ENCODE measurements around the gene SYT13. TPM values are rescaled to one million over a fixed set of nuclear protein-coding genes. Genes with fewer than 3 reads are reported as not detected.
A peak's percentile ranks its signal among the peaks of the same experiment; 100 is the strongest.

SYT13 gene
- total RNA-seq, 6 experiments from 2014 or later, result 0.12 to 0.63 (median 0.44) TPM; not detected in 1

GRCh38 chr11:45333001-45333971 is 47.1 kb upstream of the SYT13 start:
- ATAC-seq (peak; percentile 46 to 55 (median 53)), DNase-seq (no peak)
- no peaks in the 10 kb centered on the region for H3K9me3 ChIP-seq
- peaks cover 0 to 3% (median 0%) of the 10 kb centered on the region in 4 donors for H3K4me1 ChIP-seq
- peak overlapping the region; percentile 3 to 39 (median 16) for H3K27ac ChIP-seq
- TF ChIP-seq, protein P1, sequence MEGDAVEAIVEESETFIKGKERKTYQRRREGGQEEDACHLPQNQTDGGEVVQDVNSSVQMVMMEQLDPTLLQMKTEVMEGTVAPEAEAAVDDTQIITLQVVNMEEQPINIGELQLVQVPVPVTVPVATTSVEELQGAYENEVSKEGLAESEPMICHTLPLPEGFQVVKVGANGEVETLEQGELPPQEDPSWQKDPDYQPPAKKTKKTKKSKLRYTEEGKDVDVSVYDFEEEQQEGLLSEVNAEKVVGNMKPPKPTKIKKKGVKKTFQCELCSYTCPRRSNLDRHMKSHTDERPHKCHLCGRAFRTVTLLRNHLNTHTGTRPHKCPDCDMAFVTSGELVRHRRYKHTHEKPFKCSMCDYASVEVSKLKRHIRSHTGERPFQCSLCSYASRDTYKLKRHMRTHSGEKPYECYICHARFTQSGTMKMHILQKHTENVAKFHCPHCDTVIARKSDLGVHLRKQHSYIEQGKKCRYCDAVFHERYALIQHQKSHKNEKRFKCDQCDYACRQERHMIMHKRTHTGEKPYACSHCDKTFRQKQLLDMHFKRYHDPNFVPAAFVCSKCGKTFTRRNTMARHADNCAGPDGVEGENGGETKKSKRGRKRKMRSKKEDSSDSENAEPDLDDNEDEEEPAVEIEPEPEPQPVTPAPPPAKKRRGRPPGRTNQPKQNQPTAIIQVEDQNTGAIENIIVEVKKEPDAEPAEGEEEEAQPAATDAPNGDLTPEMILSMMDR (IDR thresholded peaks at IDR 0.05), result no peak
- TF ChIP-seq POLR2A (IDR thresholded peaks at IDR 0.05), result no peak
- WGBS (ENCODE audit: insufficient coverage, low coverage, low lambda C conversion rate, missing lambda C conversion rate), result 34% methylated on average over 18 of the region's 19 CpGs
- intact Hi-C loops (cut with DNase I), result loop anchor here (5.0 to 10.0 kb wide), 2 partner anchors 221 to 398 kb away; no protein-coding TSS in a partner anchor
- H3K4me3 ChIP-seq, result no peak overlapping the region
- no peaks in the 10 kb centered on the region for H3K36me3 ChIP-seq
- no peaks in the 10 kb centered on the region for H3K27me3 ChIP-seq

GRCh38 chr11:45332276-45332934 is 46.3 kb upstream of the SYT13 start:
- intact Hi-C loops (cut with DNase I), result loop anchor here (5.0 to 10.0 kb wide), 2 partner anchors 220 to 398 kb away; no protein-coding TSS in a partner anchor
- Histone ChIP-seq H3K4me1 (peaks cover 0 to 3% (median 0%) of the 10 kb centered on the region in 4 donors), H3K27me3 (no peaks in the 10 kb centered on the region), H3K27ac (peak overlapping the region in 2 of 3 donors; percentile 3 to 39), H3K36me3 (no peaks in the 10 kb centered on the region), H3K9me3 (no peaks in the 10 kb centered on the region), H3K4me3 (no peak overlapping the region)
- no peak for DNase-seq
- no peak for TF ChIP-seq POLR2A (IDR thresholded peaks at IDR 0.05)
- TF ChIP-seq, protein P1 (IDR thresholded peaks at IDR 0.05), result peak; percentile 50 to 83 (median 81)
- ATAC-seq, result peak; percentile 81 to 90 (median 85)
- WGBS (ENCODE audit: insufficient coverage, low coverage, low lambda C conversion rate, missing lambda C conversion rate), result 6% methylated on average over 11 of the region's 13 CpGs

DNA sequence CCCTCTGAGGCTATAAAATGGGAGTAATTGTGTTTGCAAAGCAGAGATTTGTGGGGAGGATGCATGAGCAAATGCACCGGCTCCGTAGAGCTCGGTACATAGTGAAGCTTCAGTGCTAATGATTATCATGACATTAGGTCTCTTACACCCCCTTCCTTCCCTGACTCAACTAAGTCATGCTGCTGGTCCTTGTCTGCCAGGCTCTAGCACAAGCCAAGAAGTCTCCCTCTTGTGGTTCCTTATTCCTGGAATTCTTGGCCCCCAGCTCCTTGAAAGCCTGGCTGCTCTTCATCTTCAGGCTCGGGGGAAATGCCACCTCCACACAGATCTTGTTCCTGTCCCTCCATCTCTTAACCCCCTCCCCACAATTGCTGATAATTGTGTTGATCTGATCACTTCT is 45.7 kb upstream of the SYT13 start:
- H3K9me3 ChIP-seq, result no peaks in the 10 kb centered on the region

GRCh38 chr11:45328726-45329125 is 42.6 kb upstream of the SYT13 start:
- no peaks in the 10 kb centered on the region for H3K9me3 ChIP-seq
- TF ChIP-seq, protein P1 (IDR thresholded peaks at IDR 0.05), result no peak
- no peak for TF ChIP-seq POLR2A (IDR thresholded peaks at IDR 0.05)
- DNase-seq (no peak), ATAC-seq (no peak)
- H3K27me3 ChIP-seq, result no peaks in the 10 kb centered on the region
- H3K4me3 ChIP-seq, result no peak overlapping the region
- intact Hi-C loops (cut with DNase I), result no loop called here
- no peaks in the 10 kb centered on the region for H3K36me3 ChIP-seq
- H3K4me1 ChIP-seq, result peaks cover 0 to 3% (median 0%) of the 10 kb centered on the region in 4 donors
- no peak overlapping the region for H3K27ac ChIP-seq
- WGBS (ENCODE audit: insufficient coverage, low coverage, low lambda C conversion rate, missing lambda C conversion rate), result 44% methylated on average over 3 of the region's 3 CpGs

More for the DNA sequence above, 45.7 kb upstream of the SYT13 start:
- no peak for ATAC-seq
- TF ChIP-seq POLR2A (IDR thresholded peaks at IDR 0.05), result no peak
- TF ChIP-seq, protein P1 (IDR thresholded peaks at IDR 0.05), result no peak
- Histone ChIP-seq H3K4me1 (peaks cover 0 to 3% (median 0%) of the 10 kb centered on the region in 4 donors), H3K27ac (no peak overlapping the region), H3K4me3 (no peak overlapping the region), H3K36me3 (no peaks in the 10 kb centered on the region), H3K27me3 (no peaks in the 10 kb centered on the region)
- intact Hi-C loops (cut with DNase I), result loop anchor here (5.0 to 10.0 kb wide), 2 partner anchors 220 to 397 kb away; no protein-coding TSS in a partner anchor
- WGBS (ENCODE audit: insufficient coverage, low coverage, low lambda C conversion rate, missing lambda C conversion rate), result 33% methylated on average over 1 of the region's 4 CpGs
- DNase-seq, result no peak
